Measurements from ENCODE around the gene SYN1.

- TF ChIP-seq EZH2 (IDR thresholded peaks at IDR 0.05; ENCODE audit: insufficient read depth, poor library complexity, severe bottlenecking) (no peak), EZH2phosphoT487 (IDR thresholded peaks at IDR 0.05; ENCODE audit: insufficient read depth, low read depth) (no peak)
These were observed 40.1 kb downstream of the SYN1 start for GRCh38 chrX:47579537-47579936.

All from GM23248 (cell line).